GM08714 (cell line): Measurements from ENCODE around the gene GRM1.
"Not testable (repeated sequence)": the region's sequence is repeated elsewhere in the genome, so short reads cannot be mapped to it uniquely, and the experiment has no call there.

Experiments
- H3K4me3 ChIP-seq: fragments of 200-500 bp; sonication (Bioruptor generic); 2 replicates; pipeline ENCODE4 v1.5.1; 2014; ENCODE audit warnings: mild to moderate bottlenecking, low read length, inconsistent platforms
- ZNF274 ChIP-seq: IDR thresholded peaks from 2 replicates; pipeline ENCODE4 v1.6.1; 2012; ENCODE audit warnings: mild to moderate bottlenecking, low read depth, low read length

GRM1 gene

GRCh38 chr6:146191612-146192011 is 162.8 kb downstream of the GRM1 start:
- no peak overlapping the region for H3K4me3 ChIP-seq
- TF ChIP-seq ZNF274 = no peak

- H3K4me3 ChIP-seq = no peak overlapping the region
- no peak for TF ChIP-seq ZNF274
These were observed 165.6 kb downstream of the GRM1 start for GRCh38 chr6:146194434-146194833.

- no peak overlapping the region for H3K4me3 ChIP-seq
- TF ChIP-seq ZNF274 = no peak
These were observed 171.3 kb downstream of the GRM1 start for GRCh38 chr6:146200176-146200575.

- H3K4me3 ChIP-seq = no peak overlapping the region
- no peak for TF ChIP-seq ZNF274
These were observed 173.7 kb downstream of the GRM1 start for GRCh38 chr6:146202570-146202969.

GRCh38 chr6:146209942-146210341 is 181.1 kb downstream of the GRM1 start:
- no peak overlapping the region for H3K4me3 ChIP-seq
- no peak for TF ChIP-seq ZNF274

GRCh38 chr6:146210406-146211083 is 181.7 kb downstream of the GRM1 start:
- TF ChIP-seq ZNF274 = no peak

GRCh38 chr6:146211646-146212045 is 182.8 kb downstream of the GRM1 start:
- no peak overlapping the region for H3K4me3 ChIP-seq
- no peak for TF ChIP-seq ZNF274

More at GRCh38 chr6:146210406-146211083, 181.7 kb downstream of the GRM1 start:
- no peak overlapping the region for H3K4me3 ChIP-seq

- no peak overlapping the region for H3K4me3 ChIP-seq
- no peak for TF ChIP-seq ZNF274
These were observed 183.9 kb downstream of the GRM1 start for GRCh38 chr6:146212781-146213180.

- H3K4me3 ChIP-seq = no peak overlapping the region
- no peak for TF ChIP-seq ZNF274
These were observed 190.2 kb downstream of the GRM1 start for GRCh38 chr6:146219101-146219500.

- no peak overlapping the region for H3K4me3 ChIP-seq
- TF ChIP-seq ZNF274 = no peak
These were observed 195.6 kb downstream of the GRM1 start for GRCh38 chr6:146224449-146224848.

GRCh38 chr6:146224988-146225387 is 196.1 kb downstream of the GRM1 start:
- no peak for TF ChIP-seq ZNF274

GRCh38 chr6:146240322-146240721 is 211.5 kb downstream of the GRM1 start:
- no peak overlapping the region for H3K4me3 ChIP-seq
- TF ChIP-seq ZNF274 = no peak

More at GRCh38 chr6:146224988-146225387, 196.1 kb downstream of the GRM1 start:
- H3K4me3 ChIP-seq = no peak overlapping the region

GRCh38 chr6:146240807-146241206 is 211.9 kb downstream of the GRM1 start:
- no peak overlapping the region for H3K4me3 ChIP-seq
- TF ChIP-seq ZNF274 = no peak

GRCh38 chr6:146243646-146244045 is 214.8 kb downstream of the GRM1 start:
- H3K4me3 ChIP-seq = not testable (repeated sequence)

GRCh38 chr6:146244630-146245143 is 215.8 kb downstream of the GRM1 start:
- no peak overlapping the region for H3K4me3 ChIP-seq
- TF ChIP-seq ZNF274 = no peak

GRCh38 chr6:146246028-146246427 is 217.2 kb downstream of the GRM1 start:
- no peak for TF ChIP-seq ZNF274
- no peak overlapping the region for H3K4me3 ChIP-seq
